K562 (cell line): ENCODE results near the gene MICU1. TPM values are rescaled to one million over a fixed set of nuclear protein-coding genes. Genes with fewer than 3 reads are reported as not detected.

Experiments used
- ATF7 ChIP-seq: fragments of 450-650 bp; IDR thresholded peaks from 2 replicates; pipeline ENCODE4 v1.7.1; 2014; ENCODE audit warnings: mild to moderate bottlenecking, moderate library complexity
- CREB3L1 ChIP-seq: fragments of 450-650 bp; IDR thresholded peaks from 2 replicates; pipeline ENCODE4 v1.6.1; 2014; ENCODE audit warnings: low read depth, mild to moderate bottlenecking, moderate library complexity, borderline replicate concordance
- HMG20B ChIP-seq: fragments of 250-450 bp; sonication (Bioruptor Pico); IDR thresholded peaks from 2 replicates; pipeline ENCODE4 v1.5.0; 2021; ENCODE audit warnings: mild to moderate bottlenecking
- KDM4B ChIP-seq, 2 experiments: fragments of 450-650 bp in 1 of 2; sonication (generic) in 1 of 2; IDR thresholded peaks; 2 replicates each; pipeline ENCODE4 v1.6.1; 2016 to 2017; ENCODE audit warnings: borderline replicate concordance in 2 of 2, antibody characterized with exemption in 1 of 2, low read depth in 1 of 2, mild to moderate bottlenecking in 1 of 2
- MBD2 ChIP-seq: sonication (generic); IDR thresholded peaks from 2 replicates; pipeline ENCODE4 v1.6.1; 2016; ENCODE audit warnings: low read depth, borderline replicate concordance
- MCM5 ChIP-seq: fragments of 450-650 bp; IDR thresholded peaks from 2 replicates; pipeline ENCODE4 v1.6.1; 2016; ENCODE audit warnings: low read depth
- NCOA2 ChIP-seq, 2 experiments: fragments of 450-650 bp; IDR thresholded peaks; 2 replicates each; pipeline ENCODE4 v1.6.1; 2018; ENCODE audit warnings: mild to moderate bottlenecking in 2 of 2, moderate library complexity in 1 of 2; ENCODE audit not compliant: partially characterized antibody in 2 of 2
- NFE2L1 ChIP-seq: fragments of 450-650 bp; IDR thresholded peaks from 2 replicates; pipeline ENCODE4 v1.6.1; 2016; ENCODE audit warnings: missing genetic modification characterization, low read depth, mild to moderate bottlenecking, missing compliant biosample characterization, moderate library complexity, borderline replicate concordance
- POLR2AphosphoS5 ChIP-seq: IDR thresholded peaks from 2 replicates; pipeline ENCODE4 v1.6.1; 2011; ENCODE audit warnings: mild to moderate bottlenecking, low read depth, low read length, moderate library complexity; ENCODE audit not compliant: control insufficient read depth, insufficient read depth
- RBBP5 ChIP-seq: fragments of 200-600 bp; sonication (generic); IDR thresholded peaks from 2 replicates; pipeline ENCODE4 v1.6.1; 2012; ENCODE audit warnings: borderline replicate concordance, mild to moderate bottlenecking, low read length, control low read depth, inconsistent platforms; ENCODE audit not compliant: insufficient read depth, poor library complexity, severe bottlenecking
- TSHZ1 ChIP-seq: fragments of 250-450 bp; sonication (Bioruptor Pico); IDR thresholded peaks from 2 replicates; pipeline ENCODE4 v1.4.0; 2020; ENCODE audit warnings: mild to moderate bottlenecking, moderate library complexity
- ZNF644 ChIP-seq: fragments of 200-800 bp; sonication (Bioruptor generic); IDR thresholded peaks from 2 replicates; pipeline ENCODE4 v1.6.1; 2016; ENCODE audit warnings: low read depth, missing genetic modification characterization, missing compliant biosample characterization
- polyA plus RNA-seq, 8 experiments: library from polyadenylated mRNA; depleted of rRNA in 4 of 8; stranded (reverse) in 5 of 8; unstranded in 3 of 8; fragments of >200 nt; fragmentation: Nextera tagmentation in 2 of 8; fragmentation: Illumina TruSeq in 1 of 8; extraction: Ambion mirVana in 2 of 8; extraction: Trizol in 1 of 8; gene quantifications; 2 replicates each; pipeline versions ENCODE4 v1.2.1 to v1.2.3, GENCODE V29; 2011 to 2014; ENCODE audit warnings: inconsistent platforms in 1 of 8, missing spikeins in 1 of 8
- total RNA-seq, 7 experiments: library from RNA; depleted of rRNA in 6 of 7; stranded (reverse); fragments of >200 nt in 6 of 7; fragmentation: Illumina TruSeq in 2 of 7; extraction: Trizol in 2 of 7; gene quantifications; 2 replicates each; pipeline versions ENCODE4 v1.2.1 to v1.2.3, GENCODE V29; 2011 to 2021; ENCODE audit warnings: low replicate concordance in 1 of 7
- TF ChIP-seq, protein P1 (sequence below): sonication (generic); IDR thresholded peaks from 2 replicates; pipeline ENCODE4 v1.6.1; 2016
- TF ChIP-seq, protein P2 (sequence below): fragments of 450-650 bp; IDR thresholded peaks from 2 replicates; pipeline ENCODE4 v1.6.1; 2017; ENCODE audit warnings: antibody characterized with exemption, mild to moderate bottlenecking

Gene MICU1
- total and polyA plus RNA-seq, 9 of the 15 experiments (the other 6 are each of a cell fraction or from before 2014, with no cell fraction given), result 29.3 to 76.8 (median 48.4) TPM

DNA sequence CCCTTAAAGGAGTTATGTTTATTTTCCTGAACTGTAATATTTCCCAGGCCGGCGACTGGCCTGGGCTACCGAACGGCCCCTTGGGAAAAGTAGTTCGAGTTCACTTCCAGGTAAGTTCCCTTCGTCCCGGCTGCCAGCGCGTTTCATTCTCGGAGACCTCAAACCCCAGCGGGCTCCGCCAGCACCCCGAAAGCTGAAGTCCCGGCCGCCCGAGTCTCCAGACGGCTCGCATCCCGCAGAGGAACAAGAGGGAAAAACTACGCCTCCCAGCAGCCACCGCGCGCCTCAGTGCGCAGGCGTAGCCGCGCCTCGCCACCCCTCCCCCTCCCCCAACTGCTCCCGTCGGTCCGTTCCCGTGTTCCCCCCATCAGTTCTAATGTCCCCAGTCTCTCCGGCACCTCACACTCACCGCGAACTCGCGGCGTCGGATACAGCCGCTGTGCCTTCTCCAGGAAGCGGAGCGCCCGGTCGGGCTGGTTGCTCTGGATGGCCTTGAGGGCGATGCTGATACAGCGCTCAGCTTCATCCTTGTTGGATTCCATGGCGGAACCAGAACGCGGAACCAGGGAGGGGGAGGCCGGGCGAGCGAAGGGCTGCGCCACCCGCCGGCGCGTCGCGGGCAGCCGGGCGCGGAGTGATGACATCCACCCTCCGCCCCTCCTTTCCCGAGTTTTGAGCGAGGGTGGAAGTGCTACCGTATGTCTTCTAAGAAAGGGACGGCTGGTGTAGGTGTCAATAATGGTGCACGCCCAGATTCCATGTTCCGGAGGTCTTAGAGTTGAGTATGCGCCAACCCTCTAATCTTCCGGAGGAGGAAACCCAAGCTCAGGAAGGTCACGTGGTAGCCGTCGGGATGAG lies 271.3 kb downstream of the MICU1 start, which contains the start of gene DNAJB12 (continued):
- TF ChIP-seq, protein P1, sequence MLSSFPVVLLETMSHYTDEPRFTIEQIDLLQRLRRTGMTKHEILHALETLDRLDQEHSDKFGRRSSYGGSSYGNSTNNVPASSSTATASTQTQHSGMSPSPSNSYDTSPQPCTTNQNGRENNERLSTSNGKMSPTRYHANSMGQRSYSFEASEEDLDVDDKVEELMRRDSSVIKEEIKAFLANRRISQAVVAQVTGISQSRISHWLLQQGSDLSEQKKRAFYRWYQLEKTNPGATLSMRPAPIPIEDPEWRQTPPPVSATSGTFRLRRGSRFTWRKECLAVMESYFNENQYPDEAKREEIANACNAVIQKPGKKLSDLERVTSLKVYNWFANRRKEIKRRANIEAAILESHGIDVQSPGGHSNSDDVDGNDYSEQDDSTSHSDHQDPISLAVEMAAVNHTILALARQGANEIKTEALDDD, result no peak
- TF ChIP-seq CREB3L1 (peak; percentile 93), MCM5 (no peak), POLR2AphosphoS5 (peak; percentile 94), KDM4B (IDR thresholded peaks at IDR 0.05; ENCODE audit: borderline replicate concordance in 2 of 2, low read depth in 1 of 2) (peak in 1 of 2 experiments; percentile 95; a peak in 2 of 4 replicates), MBD2 (peak; percentile 88), RBBP5 (peak; percentile 99), HMG20B (CRISPR knock-in tag) (no peak), TSHZ1 (CRISPR knock-in tag) (no peak), NFE2L1 (tag) (no peak), ATF7 (peak; percentile 94), ZNF644 (tag) (peak; percentile 84; the same call in 1 of the 2 replicates), NCOA2 (IDR thresholded peaks at IDR 0.05; ENCODE audit: partially characterized antibody in 2 of 2) (no peak)
- TF ChIP-seq, protein P2, sequence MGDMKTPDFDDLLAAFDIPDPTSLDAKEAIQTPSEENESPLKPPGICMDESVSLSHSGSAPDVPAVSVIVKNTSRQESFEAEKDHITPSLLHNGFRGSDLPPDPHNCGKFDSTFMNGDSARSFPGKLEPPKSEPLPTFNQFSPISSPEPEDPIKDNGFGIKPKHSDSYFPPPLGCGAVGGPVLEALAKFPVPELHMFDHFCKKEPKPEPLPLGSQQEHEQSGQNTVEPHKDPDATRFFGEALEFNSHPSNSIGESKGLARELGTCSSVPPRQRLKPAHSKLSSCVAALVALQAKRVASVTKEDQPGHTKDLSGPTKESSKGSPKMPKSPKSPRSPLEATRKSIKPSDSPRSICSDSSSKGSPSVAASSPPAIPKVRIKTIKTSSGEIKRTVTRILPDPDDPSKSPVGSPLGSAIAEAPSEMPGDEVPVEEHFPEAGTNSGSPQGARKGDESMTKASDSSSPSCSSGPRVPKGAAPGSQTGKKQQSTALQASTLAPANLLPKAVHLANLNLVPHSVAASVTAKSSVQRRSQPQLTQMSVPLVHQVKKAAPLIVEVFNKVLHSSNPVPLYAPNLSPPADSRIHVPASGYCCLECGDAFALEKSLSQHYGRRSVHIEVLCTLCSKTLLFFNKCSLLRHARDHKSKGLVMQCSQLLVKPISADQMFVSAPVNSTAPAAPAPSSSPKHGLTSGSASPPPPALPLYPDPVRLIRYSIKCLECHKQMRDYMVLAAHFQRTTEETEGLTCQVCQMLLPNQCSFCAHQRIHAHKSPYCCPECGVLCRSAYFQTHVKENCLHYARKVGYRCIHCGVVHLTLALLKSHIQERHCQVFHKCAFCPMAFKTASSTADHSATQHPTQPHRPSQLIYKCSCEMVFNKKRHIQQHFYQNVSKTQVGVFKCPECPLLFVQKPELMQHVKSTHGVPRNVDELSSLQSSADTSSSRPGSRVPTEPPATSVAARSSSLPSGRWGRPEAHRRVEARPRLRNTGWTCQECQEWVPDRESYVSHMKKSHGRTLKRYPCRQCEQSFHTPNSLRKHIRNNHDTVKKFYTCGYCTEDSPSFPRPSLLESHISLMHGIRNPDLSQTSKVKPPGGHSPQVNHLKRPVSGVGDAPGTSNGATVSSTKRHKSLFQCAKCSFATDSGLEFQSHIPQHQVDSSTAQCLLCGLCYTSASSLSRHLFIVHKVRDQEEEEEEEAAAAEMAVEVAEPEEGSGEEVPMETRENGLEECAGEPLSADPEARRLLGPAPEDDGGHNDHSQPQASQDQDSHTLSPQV, result peak; percentile 76
